Thoracic aorta (tissue), 2 donors: ENCODE data around the gene TCF7. TPM values are rescaled to one million over a fixed set of nuclear protein-coding genes. Genes with fewer than 3 reads are reported as not detected.

Experiments used
- ATAC-seq: fragments of 150-250 bp; one replicate; pipeline ENCODE4 v1.8.0; 2017; ENCODE audit warnings: low read depth; ENCODE audit not compliant: insufficient number of reproducible peaks, low FRiP score
- DNase-seq: peaks from one replicate; pipeline ENCODE4 v3.0.0-alpha.2; 2020; ENCODE audit warnings: low spot score
- H3K27ac ChIP-seq, 2 donors: fragments of 200-600 bp; sonication (generic); 1 replicate in 1 of 2; 2 replicates in 1 of 2; pipeline ENCODE4 v1.5.1; 2016; ENCODE audit warnings: mild to moderate bottlenecking in 2 of 2, moderate library complexity in 2 of 2
- H3K27me3 ChIP-seq: fragments of 200-600 bp; sonication (generic); replicated peaks from 2 replicates; pipeline ENCODE4 v1.6.0; 2016; ENCODE audit warnings: mild to moderate bottlenecking; ENCODE audit not compliant: insufficient read depth
- H3K36me3 ChIP-seq: fragments of 200-600 bp; sonication (generic); one replicate; pipeline ENCODE4 v1.5.1; 2016
- H3K4me1 ChIP-seq, 2 donors: fragments of 200-600 bp; sonication (generic); 1 replicate in 1 of 2; 2 replicates in 1 of 2; pipeline versions ENCODE4 v1.5.1 to v1.6.0; 2016; ENCODE audit warnings: low read depth in 2 of 2, mild to moderate bottlenecking in 1 of 2; ENCODE audit not compliant: control insufficient read depth in 1 of 2
- H3K4me3 ChIP-seq: fragments of 200-600 bp; sonication (generic); 2 replicates; pipeline ENCODE4 v1.5.1; 2016; ENCODE audit warnings: mild to moderate bottlenecking
- H3K9me3 ChIP-seq: fragments of 200-600 bp; sonication (generic); 2 replicates; pipeline ENCODE4 v1.5.1; 2016
- CTCF ChIP-seq: fragments of 200-600 bp; sonication (generic); IDR thresholded peaks from one replicate; pipeline ENCODE4 v1.5.1; 2019; ENCODE audit warnings: antibody characterized with exemption
- total RNA-seq, 2 donors: library from RNA; depleted of rRNA; stranded (reverse); fragments of >200 nt; gene quantifications; one replicate each; pipeline versions ENCODE4 v1.1.0 to v1.2.3, GENCODE V29; 2016

The TCF7 gene
- total RNA-seq, 2 donors from 2014 or later, result 0.54 to 2.1 TPM

DNA sequence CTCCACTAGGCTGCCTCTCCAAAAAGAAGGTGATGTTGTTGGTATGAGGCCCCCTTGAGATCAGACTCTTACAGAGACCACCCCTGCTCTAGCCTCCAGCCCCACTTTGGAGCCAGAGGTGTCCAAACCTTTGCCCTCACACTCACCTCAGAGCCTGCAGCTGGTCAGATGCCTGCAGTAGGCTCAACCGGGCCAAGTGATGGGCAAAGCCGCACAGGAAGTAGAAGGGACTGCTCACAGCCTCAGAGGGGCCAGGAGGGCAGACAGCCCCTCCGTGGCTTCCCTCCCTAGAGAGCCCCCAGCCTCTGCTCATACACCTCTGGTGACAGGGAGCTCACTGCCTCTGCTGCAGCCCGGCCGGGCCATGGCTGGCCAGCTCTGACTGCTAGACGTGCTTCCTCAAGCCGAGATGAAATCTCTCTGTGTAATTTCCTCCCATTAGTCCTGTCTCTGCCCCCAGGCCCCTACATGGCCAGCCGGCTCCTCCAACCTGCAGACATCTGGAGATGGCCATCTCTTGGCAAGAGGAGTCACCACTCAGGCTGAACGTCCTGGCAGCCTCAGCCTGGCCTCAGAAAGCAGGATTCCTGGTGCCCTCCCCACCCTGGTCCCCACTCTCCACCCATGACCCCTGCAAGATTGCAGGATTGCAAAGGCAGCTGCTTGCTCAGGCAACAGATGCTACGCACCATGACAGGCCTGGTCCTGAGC is 7.3 kb upstream of the TCF7 start:
- no peak overlapping the region for H3K4me3 ChIP-seq
- H3K27ac ChIP-seq, result no peak overlapping the region
- H3K27me3 ChIP-seq, result no peaks in the 10 kb centered on the region
- no peaks in the 10 kb centered on the region for H3K36me3 ChIP-seq
- H3K4me1 ChIP-seq, result no peaks in the 10 kb centered on the region
- ATAC-seq (no peak), DNase-seq (no peak)
- no peaks in the 10 kb centered on the region for H3K9me3 ChIP-seq
- no peak for TF ChIP-seq CTCF

- Histone ChIP-seq H3K27ac (no peak overlapping the region), H3K4me1 (no peaks in the 10 kb centered on the region), H3K4me3 (no peak overlapping the region), H3K9me3 (no peaks in the 10 kb centered on the region), H3K36me3 (no peaks in the 10 kb centered on the region), H3K27me3 (no peaks in the 10 kb centered on the region)
- no peak for TF ChIP-seq CTCF
- ATAC-seq (no peak), DNase-seq (no peak)
These were observed 6.7 kb upstream of the TCF7 start for GRCh38 chr5:134107779-134108178.

DNA sequence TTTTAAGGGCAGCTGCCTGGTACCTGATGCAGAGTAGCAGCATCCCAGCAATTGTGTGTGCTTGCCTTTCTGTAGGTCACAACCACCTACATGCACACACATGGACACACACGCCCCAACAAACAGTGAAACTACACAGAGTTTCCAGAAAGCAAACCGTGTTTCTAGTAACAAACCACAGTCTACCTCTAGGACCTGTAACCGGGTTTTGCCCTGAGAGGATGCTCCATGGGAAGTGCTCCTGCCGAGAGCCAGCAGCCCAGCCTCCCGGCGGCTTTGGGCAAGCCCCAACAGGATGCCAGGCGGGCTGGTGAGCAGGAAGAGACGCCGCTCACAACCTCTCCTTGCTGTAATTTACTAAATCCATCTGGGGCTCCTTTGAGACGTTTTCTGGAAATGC is 4.1 kb upstream of the TCF7 start:
- ATAC-seq (no peak), DNase-seq (no peak)
- H3K27me3 ChIP-seq, result no peaks in the 10 kb centered on the region
- TF ChIP-seq CTCF, result no peak
- peaks cover 6 to 14% of the 10 kb centered on the region in 2 donors for H3K4me1 ChIP-seq
- H3K36me3 ChIP-seq, result no peaks in the 10 kb centered on the region
- no peak overlapping the region for H3K27ac ChIP-seq
- no peak overlapping the region for H3K4me3 ChIP-seq
- H3K9me3 ChIP-seq, result no peaks in the 10 kb centered on the region

- Histone ChIP-seq H3K36me3 (no peaks in the 10 kb centered on the region), H3K4me1 (peaks cover 6 to 16% of the 10 kb centered on the region in 2 donors)
- no peak for TF ChIP-seq CTCF
These were observed 2.5 kb upstream of the TCF7 start for GRCh38 chr5:134111741-134112647.

GRCh38 chr5:134112726-134113362 is 1.6 kb upstream of the TCF7 start:
- H3K4me1 ChIP-seq, result peaks cover 6 to 16% of the 10 kb centered on the region in 2 donors
- TF ChIP-seq CTCF, result no peak
- DNase-seq (no peak), ATAC-seq (no peak)
- no peaks in the 10 kb centered on the region for H3K9me3 ChIP-seq
- no peak overlapping the region for H3K4me3 ChIP-seq
- no peaks in the 10 kb centered on the region for H3K27me3 ChIP-seq
- no peaks in the 10 kb centered on the region for H3K36me3 ChIP-seq
- H3K27ac ChIP-seq, result no peak overlapping the region

More at GRCh38 chr5:134111741-134112647, 2.5 kb upstream of the TCF7 start:
- no peak for DNase-seq
- ATAC-seq, result no peak
- Histone ChIP-seq H3K9me3 (no peaks in the 10 kb centered on the region), H3K27me3 (no peaks in the 10 kb centered on the region), H3K4me3 (no peak overlapping the region), H3K27ac (no peak overlapping the region)
